ENCODE results near the gene SMC3. TPM values are rescaled to one million over a fixed set of nuclear protein-coding genes. Genes with fewer than 3 reads are reported as not detected.

The SMC3 gene
- total RNA-seq, 1 experiment from 2014 or later = 43.2 TPM

GRCh38 chr10:110625951-110626855 is 58.7 kb downstream of the SMC3 start:
- no peak for DNase-seq (ENCODE audit: unreplicated experiment)
- BruUV-seq (replicated peaks) = no TSS peak
- Mint-ChIP-seq H3K4me1 (ENCODE audit: insufficient read depth, unreplicated experiment) (peaks cover 22% of the 10 kb centered on the region), H3K27me3 (ENCODE audit: insufficient read depth, unreplicated experiment) (no peaks in the 10 kb centered on the region), H3K27ac (ENCODE audit: low read depth, unreplicated experiment) (no peak overlapping the region), H3K9me3 (ENCODE audit: unreplicated experiment) (no peaks in the 10 kb centered on the region), H3K36me3 (ENCODE audit: insufficient read depth, unreplicated experiment) (no peaks in the 10 kb centered on the region), H3K4me3 (ENCODE audit: unreplicated experiment) (no peak overlapping the region)
- TF ChIP-seq CTCF (IDR thresholded peaks at IDR 0.05; ENCODE audit: unreplicated experiment) = no peak
- CTCF ChIA-PET = interaction anchor here (0.5 kb wide), 1 partner anchor 13 kb away, joined by 3 read pairs; no protein-coding TSS in a partner anchor
- intact Hi-C loops (cut with micrococcal nuclease) = no loop called here
- POLR2A ChIA-PET = no interaction called here

- Mint-ChIP-seq H3K9me3 (ENCODE audit: unreplicated experiment) (no peaks in the 10 kb centered on the region), H3K36me3 (ENCODE audit: insufficient read depth, unreplicated experiment) (no peaks in the 10 kb centered on the region), H3K4me1 (ENCODE audit: insufficient read depth, unreplicated experiment) (peaks cover 31% of the 10 kb centered on the region), H3K27me3 (ENCODE audit: insufficient read depth, unreplicated experiment) (no peaks in the 10 kb centered on the region), H3K4me3 (ENCODE audit: unreplicated experiment) (no peak overlapping the region), H3K27ac (ENCODE audit: low read depth, unreplicated experiment) (no peak overlapping the region)
- BruUV-seq (replicated peaks) = no TSS peak
- CTCF ChIA-PET = no interaction called here
- intact Hi-C loops (cut with micrococcal nuclease) = no loop called here
- no peak for TF ChIP-seq CTCF (IDR thresholded peaks at IDR 0.05; ENCODE audit: unreplicated experiment)
- POLR2A ChIA-PET = no interaction called here
- DNase-seq (ENCODE audit: unreplicated experiment) = no peak
These were observed 60.7 kb downstream of the SMC3 start for GRCh38 chr10:110628161-110628560.

- no peaks in the 10 kb centered on the region for H3K36me3 Mint-ChIP-seq (ENCODE audit: insufficient read depth, unreplicated experiment)
- H3K4me1 Mint-ChIP-seq (ENCODE audit: insufficient read depth, unreplicated experiment) = peaks cover 31% of the 10 kb centered on the region
- intact Hi-C loops (cut with micrococcal nuclease) = no loop called here
These were observed 62.2 kb downstream of the SMC3 start for GRCh38 chr10:110629680-110630191.

More at GRCh38 chr10:110629680-110630191, 62.2 kb downstream of the SMC3 start:
- ChIA-PET POLR2A (interaction anchor here (0.6 to 1.4 kb wide), 9 partner anchors 9 to 726 kb away, joined by 3 to 5 read pairs (median 3); no protein-coding TSS in a partner anchor), CTCF (interaction anchor here (0.9 to 2.5 kb wide), 3 partner anchors 11 to 43 kb away, joined by 3 to 10 read pairs (median 9); no protein-coding TSS in a partner anchor)
- peak; percentile 86 for DNase-seq (ENCODE audit: unreplicated experiment)
- Mint-ChIP-seq H3K27me3 (ENCODE audit: insufficient read depth, unreplicated experiment) (no peaks in the 10 kb centered on the region), H3K4me3 (ENCODE audit: unreplicated experiment) (no peak overlapping the region), H3K9me3 (ENCODE audit: unreplicated experiment) (no peaks in the 10 kb centered on the region), H3K27ac (ENCODE audit: low read depth, unreplicated experiment) (no peak overlapping the region)
- no TSS peak for BruUV-seq (replicated peaks)
- TF ChIP-seq CTCF (IDR thresholded peaks at IDR 0.05; ENCODE audit: unreplicated experiment) = no peak

All from MCF 10A (cell line).